ENCODE results near the gene DNAL4. TPM values are rescaled to one million over a fixed set of nuclear protein-coding genes. Genes with fewer than 3 reads are reported as not detected.

Gene DNAL4
- total and polyA plus RNA-seq, 10 of the 15 experiments (the other 5 are each of a cell fraction or from before 2014, with no cell fraction given) = 0.35 to 8.5 (median 6.3) TPM; not detected in 1

DNA sequence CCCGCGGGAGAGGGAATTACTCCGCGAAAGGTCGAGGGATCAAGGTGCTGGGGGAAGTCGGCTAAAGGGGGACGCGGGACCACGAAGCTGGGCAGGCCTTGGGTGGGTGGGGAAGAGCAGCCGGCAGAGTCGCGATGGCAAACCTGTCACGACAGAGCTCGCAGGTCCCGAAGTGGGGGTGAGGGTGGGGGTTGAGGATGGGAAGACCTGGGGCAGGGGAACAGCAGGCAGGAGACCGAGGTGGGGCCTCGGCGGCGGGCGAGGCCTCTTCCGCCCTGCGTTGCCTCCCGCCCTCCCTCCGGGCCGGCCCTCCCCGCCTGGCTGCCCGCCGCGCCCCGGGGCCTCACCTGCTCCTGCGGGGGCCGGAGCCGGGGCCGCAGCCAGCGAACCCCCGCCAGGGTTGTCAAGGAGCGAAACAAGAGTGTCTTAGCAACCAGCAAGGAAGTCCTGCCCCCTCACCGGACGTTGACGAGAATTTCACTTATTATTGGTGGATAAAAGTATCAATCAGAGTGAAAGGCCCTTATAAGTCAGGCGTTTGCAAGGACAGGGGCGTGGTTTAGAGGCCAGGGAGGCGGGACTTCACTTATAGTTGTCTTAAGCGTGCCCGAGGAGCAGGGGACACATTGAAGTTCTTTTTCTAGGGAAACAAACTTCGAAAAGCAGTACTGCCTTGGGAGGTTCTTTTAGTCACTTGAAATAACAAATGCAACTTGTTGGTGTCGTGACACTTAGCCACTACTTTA lies at the start of gene DNAL4 (continued):
- TF ChIP-seq, protein P1, sequence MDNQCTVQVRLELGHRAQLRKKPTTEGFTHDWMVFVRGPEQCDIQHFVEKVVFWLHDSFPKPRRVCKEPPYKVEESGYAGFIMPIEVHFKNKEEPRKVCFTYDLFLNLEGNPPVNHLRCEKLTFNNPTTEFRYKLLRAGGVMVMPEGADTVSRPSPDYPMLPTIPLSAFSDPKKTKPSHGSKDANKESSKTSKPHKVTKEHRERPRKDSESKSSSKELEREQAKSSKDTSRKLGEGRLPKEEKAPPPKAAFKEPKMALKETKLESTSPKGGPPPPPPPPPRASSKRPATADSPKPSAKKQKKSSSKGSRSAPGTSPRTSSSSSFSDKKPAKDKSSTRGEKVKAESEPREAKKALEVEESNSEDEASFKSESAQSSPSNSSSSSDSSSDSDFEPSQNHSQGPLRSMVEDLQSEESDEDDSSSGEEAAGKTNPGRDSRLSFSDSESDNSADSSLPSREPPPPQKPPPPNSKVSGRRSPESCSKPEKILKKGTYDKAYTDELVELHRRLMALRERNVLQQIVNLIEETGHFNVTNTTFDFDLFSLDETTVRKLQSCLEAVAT (IDR thresholded peaks at IDR 0.05) = 0 out of 2 replicates have a peak, but pooled peaks have one; percentile 23
- TF ChIP-seq, protein P2, sequence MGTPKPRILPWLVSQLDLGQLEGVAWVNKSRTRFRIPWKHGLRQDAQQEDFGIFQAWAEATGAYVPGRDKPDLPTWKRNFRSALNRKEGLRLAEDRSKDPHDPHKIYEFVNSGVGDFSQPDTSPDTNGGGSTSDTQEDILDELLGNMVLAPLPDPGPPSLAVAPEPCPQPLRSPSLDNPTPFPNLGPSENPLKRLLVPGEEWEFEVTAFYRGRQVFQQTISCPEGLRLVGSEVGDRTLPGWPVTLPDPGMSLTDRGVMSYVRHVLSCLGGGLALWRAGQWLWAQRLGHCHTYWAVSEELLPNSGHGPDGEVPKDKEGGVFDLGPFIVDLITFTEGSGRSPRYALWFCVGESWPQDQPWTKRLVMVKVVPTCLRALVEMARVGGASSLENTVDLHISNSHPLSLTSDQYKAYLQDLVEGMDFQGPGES (IDR thresholded peaks at IDR 0.05) = 0 out of 2 replicates have a peak, but pooled peaks have one; percentile 42
- no peak for TF ChIP-seq LARP7 (IDR thresholded peaks at IDR 0.05)
- TF ChIP-seq, protein P3, sequence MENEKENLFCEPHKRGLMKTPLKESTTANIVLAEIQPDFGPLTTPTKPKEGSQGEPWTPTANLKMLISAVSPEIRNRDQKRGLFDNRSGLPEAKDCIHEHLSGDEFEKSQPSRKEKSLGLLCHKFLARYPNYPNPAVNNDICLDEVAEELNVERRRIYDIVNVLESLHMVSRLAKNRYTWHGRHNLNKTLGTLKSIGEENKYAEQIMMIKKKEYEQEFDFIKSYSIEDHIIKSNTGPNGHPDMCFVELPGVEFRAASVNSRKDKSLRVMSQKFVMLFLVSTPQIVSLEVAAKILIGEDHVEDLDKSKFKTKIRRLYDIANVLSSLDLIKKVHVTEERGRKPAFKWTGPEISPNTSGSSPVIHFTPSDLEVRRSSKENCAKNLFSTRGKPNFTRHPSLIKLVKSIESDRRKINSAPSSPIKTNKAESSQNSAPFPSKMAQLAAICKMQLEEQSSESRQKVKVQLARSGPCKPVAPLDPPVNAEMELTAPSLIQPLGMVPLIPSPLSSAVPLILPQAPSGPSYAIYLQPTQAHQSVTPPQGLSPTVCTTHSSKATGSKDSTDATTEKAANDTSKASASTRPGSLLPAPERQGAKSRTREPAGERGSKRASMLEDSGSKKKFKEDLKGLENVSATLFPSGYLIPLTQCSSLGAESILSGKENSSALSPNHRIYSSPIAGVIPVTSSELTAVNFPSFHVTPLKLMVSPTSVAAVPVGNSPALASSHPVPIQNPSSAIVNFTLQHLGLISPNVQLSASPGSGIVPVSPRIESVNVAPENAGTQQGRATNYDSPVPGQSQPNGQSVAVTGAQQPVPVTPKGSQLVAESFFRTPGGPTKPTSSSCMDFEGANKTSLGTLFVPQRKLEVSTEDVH (IDR thresholded peaks at IDR 0.05; ENCODE audit: low read depth, partially characterized antibody) = no peak
- TF ChIP-seq, protein P4, sequence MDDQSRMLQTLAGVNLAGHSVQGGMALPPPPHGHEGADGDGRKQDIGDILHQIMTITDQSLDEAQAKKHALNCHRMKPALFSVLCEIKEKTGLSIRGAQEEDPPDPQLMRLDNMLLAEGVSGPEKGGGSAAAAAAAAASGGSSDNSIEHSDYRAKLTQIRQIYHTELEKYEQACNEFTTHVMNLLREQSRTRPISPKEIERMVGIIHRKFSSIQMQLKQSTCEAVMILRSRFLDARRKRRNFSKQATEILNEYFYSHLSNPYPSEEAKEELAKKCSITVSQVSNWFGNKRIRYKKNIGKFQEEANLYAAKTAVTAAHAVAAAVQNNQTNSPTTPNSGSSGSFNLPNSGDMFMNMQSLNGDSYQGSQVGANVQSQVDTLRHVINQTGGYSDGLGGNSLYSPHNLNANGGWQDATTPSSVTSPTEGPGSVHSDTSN (IDR thresholded peaks at IDR 0.05; ENCODE audit: insufficient replicate concordance, low read depth, low read length) = peak; percentile 97
- TF ChIP-seq CHD2 (IDR thresholded peaks at IDR 0.05; ENCODE audit: borderline replicate concordance, low read depth, low read length) = peak; percentile 58; the same call in 1 of the 2 replicates
- TF ChIP-seq, protein P5, sequence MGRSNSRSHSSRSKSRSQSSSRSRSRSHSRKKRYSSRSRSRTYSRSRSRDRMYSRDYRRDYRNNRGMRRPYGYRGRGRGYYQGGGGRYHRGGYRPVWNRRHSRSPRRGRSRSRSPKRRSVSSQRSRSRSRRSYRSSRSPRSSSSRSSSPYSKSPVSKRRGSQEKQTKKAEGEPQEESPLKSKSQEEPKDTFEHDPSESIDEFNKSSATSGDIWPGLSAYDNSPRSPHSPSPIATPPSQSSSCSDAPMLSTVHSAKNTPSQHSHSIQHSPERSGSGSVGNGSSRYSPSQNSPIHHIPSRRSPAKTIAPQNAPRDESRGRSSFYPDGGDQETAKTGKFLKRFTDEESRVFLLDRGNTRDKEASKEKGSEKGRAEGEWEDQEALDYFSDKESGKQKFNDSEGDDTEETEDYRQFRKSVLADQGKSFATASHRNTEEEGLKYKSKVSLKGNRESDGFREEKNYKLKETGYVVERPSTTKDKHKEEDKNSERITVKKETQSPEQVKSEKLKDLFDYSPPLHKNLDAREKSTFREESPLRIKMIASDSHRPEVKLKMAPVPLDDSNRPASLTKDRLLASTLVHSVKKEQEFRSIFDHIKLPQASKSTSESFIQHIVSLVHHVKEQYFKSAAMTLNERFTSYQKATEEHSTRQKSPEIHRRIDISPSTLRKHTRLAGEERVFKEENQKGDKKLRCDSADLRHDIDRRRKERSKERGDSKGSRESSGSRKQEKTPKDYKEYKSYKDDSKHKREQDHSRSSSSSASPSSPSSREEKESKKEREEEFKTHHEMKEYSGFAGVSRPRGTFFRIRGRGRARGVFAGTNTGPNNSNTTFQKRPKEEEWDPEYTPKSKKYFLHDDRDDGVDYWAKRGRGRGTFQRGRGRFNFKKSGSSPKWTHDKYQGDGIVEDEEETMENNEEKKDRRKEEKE (IDR thresholded peaks at IDR 0.05) = no peak
- TF ChIP-seq KLF5 (IDR thresholded peaks at IDR 0.05; ENCODE audit: partially characterized antibody) = no peak
- TF ChIP-seq, protein P6, sequence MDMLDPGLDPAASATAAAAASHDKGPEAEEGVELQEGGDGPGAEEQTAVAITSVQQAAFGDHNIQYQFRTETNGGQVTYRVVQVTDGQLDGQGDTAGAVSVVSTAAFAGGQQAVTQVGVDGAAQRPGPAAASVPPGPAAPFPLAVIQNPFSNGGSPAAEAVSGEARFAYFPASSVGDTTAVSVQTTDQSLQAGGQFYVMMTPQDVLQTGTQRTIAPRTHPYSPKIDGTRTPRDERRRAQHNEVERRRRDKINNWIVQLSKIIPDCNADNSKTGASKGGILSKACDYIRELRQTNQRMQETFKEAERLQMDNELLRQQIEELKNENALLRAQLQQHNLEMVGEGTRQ (IDR thresholded peaks at IDR 0.05; ENCODE audit: borderline replicate concordance, low read depth, low read length) = no peak
- TF ChIP-seq BMI1 (IDR thresholded peaks at IDR 0.05; ENCODE audit: borderline replicate concordance) = peak; percentile 66; the same call in 1 of the 2 replicates
- peak; percentile 87; the same call in 1 of the 2 replicates for TF ChIP-seq ZBED1 (IDR thresholded peaks at IDR 0.05; ENCODE audit: borderline replicate concordance)
- TF ChIP-seq NR2C2 (IDR thresholded peaks at IDR 0.05; ENCODE audit: borderline replicate concordance, control insufficient read depth, insufficient read length, low read depth) = no peak
- peak in 1 of 2 experiments; percentile 82; a peak in 2 of 3 replicates for TF ChIP-seq EGR1 (IDR thresholded peaks at IDR 0.05; ENCODE audit: borderline replicate concordance in 1 of 2, low read depth in 2 of 2, low read length in 2 of 2)
- TF ChIP-seq RAD21 (IDR thresholded peaks at IDR 0.05; ENCODE audit: insufficient read depth, low read depth, low read length) = no peak
- TF ChIP-seq NR2C1 (IDR thresholded peaks at IDR 0.05) = no peak
- TF ChIP-seq NRF1 (conservative IDR thresholded peaks at IDR 0.05; ENCODE audit: low read depth, low read length) = no peak
